Coronary artery (tissue), 2 donors: Measurements from ENCODE around the gene UTF1.

Source experiments
- DNase-seq: peaks from one replicate; pipeline ENCODE4 v3.0.0-alpha.2; 2017; ENCODE audit warnings: low spot score
- H3K27ac ChIP-seq, 2 donors: fragments of 200-600 bp; sonication (generic); one replicate each; pipeline ENCODE4 v1.5.1; 2016 to 2019
- H3K4me3 ChIP-seq: fragments of 200-600 bp; sonication (generic); 2 replicates; pipeline ENCODE4 v1.5.1; 2016; ENCODE audit warnings: mild to moderate bottlenecking, moderate library complexity
- TF ChIP-seq, protein P1 (sequence below): fragments of 200-600 bp; sonication (generic); IDR thresholded peaks from one replicate; pipeline ENCODE4 v1.5.1; 2019; ENCODE audit warnings: antibody characterized with exemption

The UTF1 gene

DNA sequence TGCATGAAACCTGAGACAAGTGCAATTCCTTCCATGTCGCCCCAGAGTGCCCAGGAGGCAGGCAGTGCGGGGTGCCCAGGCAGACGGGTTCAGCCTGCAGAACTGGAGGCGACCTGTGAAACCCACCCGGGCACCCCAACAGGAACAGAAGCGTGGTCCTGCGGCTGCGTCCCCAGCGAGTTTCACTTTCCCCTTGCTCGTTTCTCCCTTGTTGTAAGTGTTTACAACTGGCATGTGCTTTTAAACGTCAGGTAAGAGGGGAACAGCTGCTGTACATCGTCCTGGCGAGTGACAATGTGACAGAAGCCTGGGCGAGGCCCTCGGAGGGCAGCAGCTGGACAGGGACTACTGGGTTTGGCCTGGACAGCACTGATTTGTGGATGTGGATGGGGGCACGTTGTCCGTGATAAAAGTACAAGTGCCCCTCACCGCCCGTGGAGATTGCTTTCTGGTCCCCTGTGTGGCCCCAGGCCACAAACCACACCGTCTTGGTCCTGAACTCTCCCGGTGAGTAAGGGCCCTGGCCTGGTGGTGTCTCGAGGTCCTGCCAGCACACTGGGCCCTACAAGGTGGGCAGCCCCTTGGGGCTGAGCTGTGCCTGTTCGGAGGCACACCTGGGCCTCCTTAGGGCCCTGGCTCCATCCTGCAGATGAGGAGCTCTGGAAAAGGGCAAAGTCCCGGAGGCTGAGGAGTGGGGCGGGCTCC, 11.6 kb downstream of the UTF1 start:
- peak overlapping the region; percentile 30 for H3K4me3 ChIP-seq

DNA sequence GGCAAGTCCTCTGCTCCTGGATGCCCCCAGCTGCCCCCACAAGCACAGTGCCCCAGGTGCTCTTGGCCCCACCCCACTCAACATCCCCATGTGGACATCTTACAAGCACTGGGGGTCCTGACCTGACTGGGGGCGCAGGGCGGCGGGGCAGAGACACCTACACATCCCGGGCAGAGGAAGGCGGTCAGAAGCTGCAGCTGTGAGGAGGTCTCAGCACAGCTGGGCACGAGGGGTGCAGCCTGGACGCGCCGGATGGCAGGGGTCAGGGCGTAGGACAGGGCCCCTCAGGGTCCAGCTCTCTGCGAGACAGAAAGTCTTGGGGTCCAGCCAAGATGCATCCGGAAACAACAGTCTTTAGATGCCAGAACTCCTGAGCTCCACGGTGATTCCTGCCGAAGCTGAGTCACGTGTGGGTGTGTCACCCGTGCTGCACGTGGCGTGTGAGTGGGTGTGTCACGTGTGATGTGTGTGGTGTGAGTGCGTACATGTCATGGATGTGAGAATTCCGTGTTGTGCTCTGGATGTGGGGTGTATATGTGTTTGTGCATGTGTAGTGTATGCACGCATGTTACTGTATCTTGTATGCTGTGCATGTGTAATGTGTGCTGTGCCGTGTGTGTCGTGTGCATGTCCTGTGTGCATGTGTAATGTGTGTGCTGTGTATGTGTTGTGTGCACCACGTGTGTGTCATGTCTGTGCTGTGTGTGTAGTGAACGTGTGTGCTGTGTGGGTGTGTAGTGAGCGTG, 12.8 kb downstream of the UTF1 start:
- no peak for DNase-seq
- TF ChIP-seq, protein P1, sequence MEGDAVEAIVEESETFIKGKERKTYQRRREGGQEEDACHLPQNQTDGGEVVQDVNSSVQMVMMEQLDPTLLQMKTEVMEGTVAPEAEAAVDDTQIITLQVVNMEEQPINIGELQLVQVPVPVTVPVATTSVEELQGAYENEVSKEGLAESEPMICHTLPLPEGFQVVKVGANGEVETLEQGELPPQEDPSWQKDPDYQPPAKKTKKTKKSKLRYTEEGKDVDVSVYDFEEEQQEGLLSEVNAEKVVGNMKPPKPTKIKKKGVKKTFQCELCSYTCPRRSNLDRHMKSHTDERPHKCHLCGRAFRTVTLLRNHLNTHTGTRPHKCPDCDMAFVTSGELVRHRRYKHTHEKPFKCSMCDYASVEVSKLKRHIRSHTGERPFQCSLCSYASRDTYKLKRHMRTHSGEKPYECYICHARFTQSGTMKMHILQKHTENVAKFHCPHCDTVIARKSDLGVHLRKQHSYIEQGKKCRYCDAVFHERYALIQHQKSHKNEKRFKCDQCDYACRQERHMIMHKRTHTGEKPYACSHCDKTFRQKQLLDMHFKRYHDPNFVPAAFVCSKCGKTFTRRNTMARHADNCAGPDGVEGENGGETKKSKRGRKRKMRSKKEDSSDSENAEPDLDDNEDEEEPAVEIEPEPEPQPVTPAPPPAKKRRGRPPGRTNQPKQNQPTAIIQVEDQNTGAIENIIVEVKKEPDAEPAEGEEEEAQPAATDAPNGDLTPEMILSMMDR, result no peak
- Histone ChIP-seq H3K4me3 (no peak overlapping the region), H3K27ac (no peak overlapping the region)

More for the DNA sequence above, 11.6 kb downstream of the UTF1 start:
- no peak for DNase-seq
- TF ChIP-seq, protein P1, result no peak
- H3K27ac ChIP-seq, result no peak overlapping the region

DNA sequence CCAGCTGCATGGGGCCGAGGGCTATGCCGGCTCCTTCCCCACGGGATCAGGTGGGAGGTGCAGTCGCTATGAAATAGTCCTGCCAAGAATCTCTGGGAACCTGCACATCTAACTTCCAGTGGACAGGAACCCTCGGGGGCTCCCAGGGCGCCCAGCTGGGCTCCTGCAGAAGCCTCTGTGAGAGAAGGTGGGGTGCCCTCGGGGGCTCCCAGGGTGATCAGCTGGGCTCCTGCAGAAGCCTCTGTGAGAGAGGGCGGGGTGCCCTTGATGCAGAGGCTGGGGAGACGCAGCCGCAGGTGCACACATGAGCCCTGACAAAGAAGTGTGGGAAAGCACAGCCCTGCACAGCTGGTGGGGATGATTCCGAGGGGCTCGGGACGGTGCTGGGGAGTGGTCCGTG, 13.6 kb downstream of the UTF1 start:
- H3K27ac ChIP-seq, result no peak overlapping the region
- TF ChIP-seq, protein P1, result no peak
- no peak for DNase-seq
- no peak overlapping the region for H3K4me3 ChIP-seq

DNA sequence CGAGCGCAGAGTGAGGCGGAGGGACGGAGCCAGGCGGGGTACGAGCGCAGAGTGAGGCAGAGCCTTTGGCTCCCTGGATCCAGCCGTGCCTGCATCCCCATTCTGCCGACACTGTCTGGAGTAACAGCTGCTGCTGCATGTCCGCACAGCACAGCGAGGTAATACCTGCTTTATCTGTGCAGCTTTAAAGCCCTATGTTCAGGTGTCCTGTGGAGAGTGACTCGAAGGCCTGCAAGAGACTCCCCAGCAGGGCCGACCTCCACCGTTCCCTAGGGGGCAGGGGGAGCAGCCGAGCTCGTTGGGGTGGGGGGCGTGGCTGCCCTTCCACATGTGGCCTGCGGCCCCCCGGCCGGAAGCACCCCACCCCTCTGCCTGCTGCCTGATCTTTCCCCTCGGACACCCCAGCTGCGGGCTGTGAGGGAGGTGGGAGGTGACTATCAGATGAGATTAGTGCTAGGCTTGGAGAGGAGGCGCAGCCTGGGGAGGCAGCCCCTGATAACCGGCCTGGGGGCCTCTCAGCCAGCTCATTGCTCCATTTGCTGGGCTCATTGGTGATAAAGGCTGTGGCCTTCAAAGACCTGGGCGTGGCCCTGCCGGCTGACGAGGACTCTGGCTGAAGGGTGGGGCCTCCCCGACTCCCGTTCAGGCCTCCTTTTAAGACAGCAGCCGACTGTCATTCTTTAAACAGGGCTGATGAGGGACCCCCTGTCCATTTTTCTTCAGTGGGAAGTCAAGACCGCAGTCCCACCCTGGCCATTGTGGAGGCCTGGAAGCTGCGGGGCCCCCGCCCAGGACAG, 15.6 kb downstream of the UTF1 start:
- Histone ChIP-seq H3K27ac (no peak overlapping the region), H3K4me3 (no peak overlapping the region)
- DNase-seq, result no peak
- TF ChIP-seq, protein P1, result no peak

DNA sequence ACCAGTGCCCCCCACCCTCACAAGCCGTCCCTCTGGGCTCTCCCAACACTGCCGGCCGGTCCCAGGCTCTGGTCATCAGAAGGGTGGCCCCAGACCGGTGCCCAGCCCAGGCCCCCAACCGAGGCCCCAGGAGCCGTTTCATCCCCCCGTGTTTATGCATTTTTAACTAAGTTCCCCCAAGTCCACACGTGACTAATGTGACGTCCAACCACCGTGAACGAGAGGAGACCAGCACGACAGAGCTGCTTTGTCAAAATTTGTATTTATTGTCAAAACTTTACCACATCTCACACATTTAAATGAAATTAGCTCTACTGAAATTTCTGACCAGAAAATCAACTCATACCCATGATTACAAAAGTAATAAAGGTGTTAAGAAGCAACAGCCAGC, 16.2 kb downstream of the UTF1 start:
- TF ChIP-seq, protein P1, result no peak
- no peak for DNase-seq
- Histone ChIP-seq H3K27ac (no peak overlapping the region), H3K4me3 (no peak overlapping the region)

DNA sequence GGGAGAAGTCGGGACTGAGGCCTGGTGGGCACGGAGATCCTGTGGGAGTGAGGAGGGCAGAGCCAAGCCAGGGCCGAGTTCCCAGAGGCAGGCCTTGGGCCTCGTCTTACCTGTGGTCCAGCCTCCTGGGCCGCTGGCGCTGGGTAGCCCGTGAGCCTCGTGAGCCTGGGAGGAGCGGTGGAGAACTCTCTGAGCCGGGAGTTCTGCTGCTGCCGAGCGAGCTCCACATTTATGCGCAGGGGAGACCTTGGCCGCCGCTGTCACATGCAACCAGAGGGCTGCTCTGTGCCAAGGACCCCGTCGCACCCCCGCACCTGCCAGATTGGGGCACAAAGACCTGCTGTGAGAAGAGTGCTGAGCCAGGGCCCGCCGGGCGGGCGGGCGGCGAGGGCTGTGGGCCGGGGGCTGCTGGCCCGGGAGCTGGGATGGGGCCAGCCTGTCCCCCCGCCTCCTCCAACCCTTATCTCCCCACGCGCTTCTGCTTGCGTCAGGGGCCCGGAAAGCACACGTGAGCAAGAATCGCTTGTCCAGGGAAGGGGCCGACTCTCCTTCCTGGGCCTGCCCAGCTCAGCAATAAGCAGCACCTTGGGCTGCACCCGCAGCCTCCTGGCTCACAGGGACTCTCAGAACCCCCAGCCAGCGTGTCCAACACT, 17.8 kb downstream of the UTF1 start:
- TF ChIP-seq, protein P1, result no peak
- no peak overlapping the region for H3K4me3 ChIP-seq
- no peak overlapping the region for H3K27ac ChIP-seq
- DNase-seq, result no peak
